Measurements from ENCODE around the gene PPP1R37.

The PPP1R37 gene

DNA sequence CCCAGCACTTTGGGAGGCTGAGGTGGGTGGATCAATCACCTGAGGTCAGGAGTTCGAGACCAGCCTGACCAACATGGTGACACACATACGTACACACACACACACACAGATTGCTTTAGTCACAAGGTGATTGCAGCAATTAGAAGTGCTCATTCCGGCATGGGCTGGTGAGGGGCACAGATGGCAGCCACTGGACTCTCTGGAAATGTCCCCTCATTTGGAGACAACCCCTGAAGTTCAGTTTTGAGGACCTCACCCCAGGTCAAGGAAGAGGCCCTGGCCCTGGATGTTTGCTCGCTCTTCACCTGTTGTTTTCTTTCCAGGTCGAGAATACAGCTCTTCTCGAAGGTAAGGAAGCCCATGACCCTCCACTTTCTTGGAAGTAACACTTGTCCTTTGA is 22.8 kb upstream of the PPP1R37 start:
- no peak for DNase-seq

DNA sequence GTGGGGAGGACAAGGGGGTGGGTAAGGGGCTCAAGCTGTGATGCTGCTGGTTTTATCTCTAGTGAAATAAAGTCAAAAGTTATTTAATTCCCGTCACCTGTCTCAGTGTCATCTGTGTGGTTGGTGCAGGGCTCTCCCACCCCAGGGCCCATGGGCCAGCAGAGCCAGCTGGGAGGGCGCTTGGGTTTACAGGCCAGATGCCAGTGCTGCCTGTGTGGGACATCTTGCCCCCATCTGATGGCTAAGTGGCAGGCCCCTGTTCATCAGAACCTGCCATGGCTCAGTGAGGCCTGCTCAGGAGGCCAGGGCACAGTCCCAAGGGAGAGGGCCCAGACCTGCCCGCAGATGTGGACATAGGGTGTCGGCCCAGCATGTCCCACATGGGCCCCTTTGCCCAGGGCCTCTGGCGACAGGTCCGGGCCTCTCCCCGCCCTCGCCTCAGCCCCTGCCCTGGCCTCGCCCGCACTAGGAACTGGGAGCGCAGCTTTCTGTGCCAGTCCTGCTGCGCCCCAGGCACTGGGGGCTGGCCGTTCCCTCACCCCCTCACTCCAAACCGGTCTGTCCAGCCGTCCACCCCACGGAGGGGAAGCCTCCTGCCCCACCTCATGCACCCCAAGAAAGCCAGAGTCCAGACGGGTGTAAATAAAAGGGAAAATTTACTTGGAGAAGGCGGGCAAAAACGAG is 22.0 kb upstream of the PPP1R37 start:
- DNase-seq: no peak

DNA sequence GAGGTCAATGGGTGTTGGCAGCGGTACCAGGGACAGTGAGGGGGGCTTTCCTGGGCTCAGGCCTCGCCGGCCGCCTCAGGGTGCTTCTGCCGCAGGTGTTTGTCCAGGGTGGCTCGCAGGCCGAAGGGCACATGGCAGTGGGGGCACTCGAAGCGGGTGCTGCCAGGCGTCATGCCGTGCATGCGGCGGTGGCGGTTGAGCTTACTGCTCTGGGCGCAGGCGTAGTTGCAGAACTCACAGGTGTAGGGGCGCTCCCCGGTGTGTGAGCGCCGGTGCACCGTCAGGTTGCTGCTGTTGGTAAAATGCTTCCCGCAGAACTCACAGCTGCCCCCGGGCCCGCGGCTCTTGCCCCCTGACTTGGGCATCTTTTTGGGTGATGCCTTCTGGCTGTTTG is 21.4 kb upstream of the PPP1R37 start:
- DNase-seq: no peak

DNA sequence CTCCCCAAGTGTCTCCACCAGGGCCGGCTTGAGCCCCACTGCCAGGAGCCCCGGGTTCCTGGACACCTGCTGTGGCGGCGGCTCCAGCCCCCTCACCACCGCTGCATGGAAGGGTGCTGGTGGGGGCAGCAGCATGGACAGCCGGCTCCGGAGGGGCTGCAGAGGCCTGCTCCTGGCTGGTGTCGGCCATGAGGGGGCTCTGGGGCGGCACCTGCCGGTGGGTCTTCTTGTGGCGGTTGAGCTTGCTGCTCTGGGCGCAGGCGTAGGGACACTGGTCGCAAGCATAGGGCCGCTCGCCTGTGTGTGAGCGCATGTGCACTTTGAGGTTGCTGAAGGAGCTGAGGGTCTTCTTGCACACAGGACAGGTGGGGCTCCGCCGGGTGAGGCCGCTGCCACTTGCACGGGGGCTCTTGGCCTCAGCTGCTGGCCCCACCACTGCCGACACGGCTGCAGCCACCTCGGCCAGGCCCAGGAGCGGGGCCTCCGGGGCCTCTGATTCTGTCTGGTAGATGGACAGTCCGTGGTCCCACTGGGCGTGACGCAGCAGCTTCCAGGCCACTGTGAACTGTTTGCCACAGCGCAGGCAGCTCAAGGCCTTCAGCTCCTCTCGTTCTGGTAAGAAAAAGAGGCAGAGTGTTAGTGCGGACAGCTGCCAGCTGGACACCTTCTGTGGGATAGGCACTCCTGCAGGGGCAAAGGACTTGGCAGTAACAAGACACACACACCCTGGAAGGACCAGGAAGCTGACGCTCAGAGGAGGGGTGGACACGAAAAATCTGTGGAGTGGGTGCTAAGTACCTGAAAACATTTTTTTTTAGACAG is 20.8 kb upstream of the PPP1R37 start:
- DNase-seq: peak in 1 of 58 donors; percentile 7

DNA sequence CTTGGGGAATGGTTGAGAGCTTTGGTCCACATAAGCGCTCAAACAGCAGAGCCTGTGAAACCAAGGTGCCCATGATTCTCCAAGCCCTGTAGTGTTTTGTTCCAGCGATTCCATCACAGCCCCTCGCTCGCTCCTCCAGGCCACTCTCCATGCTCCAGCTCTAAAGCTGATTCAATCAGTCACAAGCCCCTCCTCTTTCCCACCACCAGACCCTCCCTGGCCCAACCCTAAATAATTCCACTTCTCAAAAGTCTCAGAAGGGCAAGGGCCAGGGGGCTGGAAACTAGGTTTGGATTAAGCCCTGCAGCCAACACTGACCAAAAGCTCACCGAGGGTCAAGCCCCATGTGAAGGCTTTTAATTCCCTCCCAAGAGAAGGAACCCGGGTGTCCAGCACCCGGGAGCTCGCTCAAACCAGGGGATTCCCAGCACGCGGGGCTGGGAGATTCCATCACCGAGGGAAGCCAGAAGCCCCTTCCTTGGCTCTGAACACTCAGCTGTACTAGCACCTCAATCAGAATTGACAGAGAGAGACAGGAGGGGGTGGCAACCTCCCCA is 18.2 kb upstream of the PPP1R37 start:
- no peak for DNase-seq

DNA sequence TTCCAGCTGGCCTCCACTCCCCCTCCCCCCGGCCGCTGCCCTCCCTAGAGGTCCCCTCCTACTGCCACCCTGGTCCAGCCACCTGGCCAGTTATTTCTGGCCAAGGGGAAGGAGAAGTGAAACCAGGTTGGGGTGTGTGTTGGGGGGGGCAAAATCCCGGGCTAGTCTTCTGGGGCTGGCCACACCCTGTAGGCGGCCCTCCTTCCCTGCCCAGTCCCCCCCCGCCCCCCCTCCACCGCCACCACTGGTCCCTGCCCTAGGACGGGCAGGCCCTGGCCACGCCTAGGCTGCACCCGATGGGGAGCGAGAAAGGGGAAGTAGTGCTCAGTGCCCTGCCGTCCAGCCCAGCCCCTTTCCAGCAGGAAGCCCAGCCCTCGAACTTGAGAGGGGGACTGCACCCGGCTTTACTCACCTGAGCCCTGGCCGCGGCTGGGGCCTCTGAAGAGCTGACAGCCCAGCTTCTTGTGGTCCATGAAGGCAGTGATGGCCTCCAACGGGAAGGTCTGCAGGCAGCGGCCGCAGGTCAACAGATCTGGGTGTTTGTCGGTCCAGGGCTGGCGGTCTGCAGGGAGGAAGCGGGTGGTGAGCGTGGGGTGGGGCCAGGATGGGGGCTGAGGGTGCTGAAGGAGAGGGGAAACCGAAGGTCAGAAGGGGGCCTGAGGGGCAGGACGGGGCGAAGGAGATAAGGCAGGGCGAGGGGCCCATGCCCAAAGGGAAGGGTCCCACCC is 17.5 kb upstream of the PPP1R37 start:
- DNase-seq: peak in 32 of 58 donors; percentile 4 to 54 (median 27)

DNA sequence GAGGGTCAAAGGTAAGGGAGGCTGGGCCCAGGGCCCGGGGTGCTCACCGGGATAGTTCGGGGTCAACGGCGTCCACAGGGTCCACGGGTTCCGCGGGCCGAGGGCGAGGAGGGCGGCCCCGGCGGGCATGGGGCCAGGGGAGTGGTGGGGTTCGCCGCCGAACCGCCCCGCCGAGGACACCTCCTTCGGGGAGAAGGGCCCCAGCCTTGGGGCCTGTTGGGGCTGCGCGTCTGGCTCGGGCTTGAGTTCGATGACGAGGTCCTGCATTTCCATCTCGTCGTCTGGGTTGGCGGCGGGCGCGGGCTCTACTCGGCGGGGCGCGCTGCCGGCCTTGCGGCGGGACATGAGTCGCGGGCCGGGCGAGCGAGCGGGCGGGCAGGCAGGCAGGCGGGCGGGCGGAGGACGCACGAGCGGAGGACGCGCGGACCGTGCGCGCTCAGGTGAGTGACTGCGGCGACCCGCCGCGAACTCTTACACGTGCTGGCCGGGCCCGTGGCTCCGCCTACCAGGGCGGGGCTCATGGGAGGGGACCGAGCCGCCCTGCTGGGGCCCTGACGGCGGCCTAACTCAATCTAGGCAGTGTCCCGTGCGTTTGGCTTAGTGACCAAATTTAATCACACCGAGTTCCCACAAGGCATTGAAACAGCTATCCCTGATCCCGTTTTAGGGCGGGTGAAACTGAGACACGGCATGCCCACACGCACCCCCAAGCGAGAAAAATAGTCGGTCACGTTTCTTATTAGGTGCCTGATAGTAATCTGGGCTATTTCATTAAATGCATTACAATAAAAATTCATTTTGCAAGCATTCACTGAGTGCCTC is 16.7 kb upstream of the PPP1R37 start, which contains the start of gene ZNF296:
TSS of gene ZNF296 (minus strand) at position 450 of the 822 bp plus-strand sequence. CDS start at position 345, 105 bp downstream.
- peak in 14 of 58 donors; percentile 0 to 40 (median 8) for DNase-seq

DNA sequence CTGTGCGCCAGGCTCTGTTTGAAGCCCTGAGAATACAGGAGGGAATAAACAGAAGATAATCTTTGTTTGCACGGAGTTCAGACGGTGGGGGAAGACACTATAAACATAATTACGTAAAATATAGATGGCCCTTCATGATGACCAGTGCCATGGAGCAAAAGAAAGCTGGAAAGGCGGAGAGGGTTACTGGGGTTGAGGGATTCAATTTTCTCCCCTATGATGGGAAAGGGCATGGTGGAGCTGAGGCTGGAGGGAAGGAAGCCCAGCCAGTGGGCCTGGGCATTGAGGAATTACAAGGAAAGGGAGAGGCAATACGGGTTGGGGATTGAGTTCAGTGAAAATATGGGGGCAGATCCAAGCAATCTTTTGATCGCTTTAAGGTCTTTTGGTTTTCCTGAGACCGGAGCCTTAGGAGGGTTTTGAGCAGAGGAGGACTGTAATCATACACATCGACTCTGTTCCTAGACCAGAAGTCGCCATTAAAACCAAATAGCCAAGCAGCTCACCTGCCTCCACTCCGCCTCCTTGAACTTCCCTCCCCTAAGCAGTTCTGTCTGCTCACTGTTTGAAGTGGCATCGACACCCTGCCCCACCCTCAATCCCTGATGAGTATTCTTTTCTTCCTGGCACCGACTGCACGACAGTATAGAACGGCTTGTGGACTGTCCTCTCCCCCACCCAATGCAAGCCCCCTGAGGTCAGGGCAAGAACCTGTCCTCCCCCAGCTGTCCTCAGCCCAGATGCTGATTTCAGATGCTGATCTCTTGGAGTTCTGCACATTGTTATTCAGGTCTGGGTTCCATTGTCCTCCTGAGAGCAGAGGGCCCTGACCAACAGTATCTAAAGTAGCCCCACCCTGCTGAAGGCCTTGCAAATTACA is 15.9 kb upstream of the PPP1R37 start:
- no peak for DNase-seq

DNA sequence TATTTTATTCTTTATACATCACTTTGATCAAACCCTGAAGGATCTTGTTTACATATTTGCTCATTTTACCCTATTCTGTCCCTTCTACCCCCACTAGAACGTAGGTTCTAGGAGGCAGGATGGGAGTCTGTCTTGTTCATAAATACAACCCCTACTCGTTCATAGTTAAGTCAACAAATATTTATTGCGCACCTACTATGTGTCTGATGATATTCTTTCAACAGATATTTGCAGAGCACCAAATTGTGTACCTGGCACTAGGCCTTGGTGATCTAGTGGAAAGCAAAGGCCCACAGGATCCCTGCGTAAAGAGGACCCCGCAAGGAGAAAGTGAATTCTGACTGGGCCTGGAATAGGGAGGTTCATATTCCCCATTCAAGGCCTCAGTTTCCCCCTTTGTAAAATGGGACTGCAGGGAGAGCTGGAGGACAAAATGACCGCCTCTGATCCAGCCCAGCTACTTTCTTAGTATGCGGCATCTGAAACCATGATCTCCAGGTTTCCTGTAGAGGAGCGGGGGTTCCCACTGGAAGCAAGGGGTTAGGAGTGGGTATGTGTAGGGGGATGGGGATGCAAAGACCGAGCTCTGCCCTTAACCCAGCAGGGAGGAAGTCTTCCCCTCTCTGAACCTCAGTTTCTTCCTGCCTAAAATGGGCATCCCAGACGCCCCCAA is 14.5 kb upstream of the PPP1R37 start:
- no peak for DNase-seq

DNA sequence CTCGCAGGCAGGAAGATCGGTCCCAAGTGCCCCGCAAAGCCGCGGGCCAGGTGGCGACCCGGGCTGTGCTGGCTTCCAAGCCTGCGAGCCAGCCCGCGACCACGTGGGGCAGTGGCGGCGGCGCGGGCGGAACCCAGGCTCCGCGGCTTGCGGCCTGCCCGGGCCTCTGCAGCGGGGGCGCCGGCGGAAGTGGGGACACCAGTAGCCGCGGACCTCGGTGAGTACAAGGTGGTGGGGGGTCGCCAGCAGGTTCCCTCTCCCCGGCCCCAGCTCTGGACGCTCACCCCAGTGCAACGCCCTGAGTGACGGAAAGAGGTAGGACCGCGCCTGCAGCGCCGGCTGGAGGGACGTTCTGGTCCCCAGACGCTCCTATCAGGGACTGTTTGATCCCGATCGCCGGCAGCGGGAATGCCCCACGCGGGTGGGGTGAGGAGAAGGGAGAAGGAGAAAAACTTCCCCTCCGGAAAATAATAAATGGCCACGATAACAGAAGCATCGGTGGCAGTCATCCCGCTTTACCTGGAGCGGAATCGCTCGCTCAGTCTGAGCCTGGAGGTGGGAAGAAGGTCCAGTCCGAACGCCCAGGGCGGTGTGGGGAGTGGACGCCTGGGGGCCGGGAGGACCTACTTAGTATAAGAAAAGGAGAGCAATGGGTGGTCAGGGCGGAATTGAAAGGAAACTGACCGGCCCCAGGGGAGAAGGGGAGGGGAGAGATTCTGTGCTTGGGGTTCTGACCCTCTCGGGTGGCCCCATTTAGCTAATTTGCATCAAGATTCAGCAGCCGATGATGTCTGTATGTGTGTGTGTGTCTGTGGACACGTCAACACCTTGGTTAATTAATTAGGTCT is 13.7 kb upstream of the PPP1R37 start, which contains the start of gene GEMIN7:
TSS of gene GEMIN7 (plus strand) at position 198 of the 848 bp plus-strand sequence. CDS start 10,855 bp downstream, outside the sequence.
- peak in 56 of 58 donors; percentile 11 to 85 (median 60) for DNase-seq

DNA sequence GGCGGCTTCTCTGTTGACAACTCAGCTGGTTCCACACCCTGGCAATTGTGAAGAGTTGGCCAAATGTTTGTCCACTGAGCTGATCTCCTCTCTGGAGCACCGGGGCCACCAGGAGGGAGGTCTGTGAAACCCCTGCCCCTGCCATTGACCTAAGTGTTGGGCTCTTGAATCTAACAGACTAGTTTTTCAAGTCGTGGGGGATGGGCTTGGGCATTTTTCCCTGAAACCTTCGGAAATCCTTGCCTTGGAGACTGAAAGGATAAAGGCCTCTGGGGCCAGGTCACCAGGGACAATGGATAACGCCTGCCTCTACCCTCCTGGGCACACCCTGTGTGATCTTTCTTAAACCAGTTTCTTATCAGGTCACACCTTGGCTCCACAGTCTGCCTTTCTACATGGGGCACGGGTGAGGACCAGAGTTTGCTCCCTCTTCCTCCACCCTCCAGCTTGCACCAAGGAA is 13.0 kb upstream of the PPP1R37 start:
- DNase-seq: no peak

DNA sequence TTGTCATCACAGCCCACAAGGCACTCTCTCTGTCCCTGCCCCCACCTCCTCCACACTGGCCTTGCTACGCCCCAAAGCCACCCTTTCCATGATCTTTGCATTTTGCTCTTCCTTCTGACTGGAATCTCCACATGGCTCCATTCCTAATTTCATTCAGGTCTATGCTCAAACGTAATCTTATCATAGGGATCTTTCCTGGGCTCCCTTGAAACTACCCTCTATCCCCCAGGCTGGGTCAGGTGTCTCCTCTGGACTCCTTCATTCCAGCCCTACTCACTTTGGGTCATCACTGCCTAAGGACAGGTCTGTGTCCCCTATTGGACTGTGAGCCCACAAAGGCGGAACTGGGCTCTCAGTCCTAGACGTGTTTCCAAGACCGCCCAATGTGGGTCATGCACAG is 10.8 kb upstream of the PPP1R37 start:
- no peak for DNase-seq

DNA sequence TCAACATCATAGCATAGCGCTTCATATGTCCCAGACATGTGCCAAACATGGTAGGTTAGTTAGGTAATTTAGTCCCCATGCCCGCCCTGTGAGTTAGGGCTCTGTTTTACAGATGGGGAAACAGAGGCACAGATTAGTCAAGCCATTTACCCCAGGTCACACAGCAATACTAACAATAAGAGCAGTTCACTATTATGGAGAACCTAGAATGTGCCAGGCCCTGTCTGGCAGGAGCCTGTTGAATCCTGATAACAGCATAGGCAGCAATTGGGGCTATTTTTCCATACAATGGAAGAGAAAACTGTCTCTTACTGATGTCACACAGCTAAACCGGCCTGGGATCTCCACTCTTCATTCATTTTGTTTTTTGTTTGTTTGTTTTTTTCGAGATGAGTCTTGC is 6.5 kb upstream of the PPP1R37 start:
- DNase-seq: no peak

DNA sequence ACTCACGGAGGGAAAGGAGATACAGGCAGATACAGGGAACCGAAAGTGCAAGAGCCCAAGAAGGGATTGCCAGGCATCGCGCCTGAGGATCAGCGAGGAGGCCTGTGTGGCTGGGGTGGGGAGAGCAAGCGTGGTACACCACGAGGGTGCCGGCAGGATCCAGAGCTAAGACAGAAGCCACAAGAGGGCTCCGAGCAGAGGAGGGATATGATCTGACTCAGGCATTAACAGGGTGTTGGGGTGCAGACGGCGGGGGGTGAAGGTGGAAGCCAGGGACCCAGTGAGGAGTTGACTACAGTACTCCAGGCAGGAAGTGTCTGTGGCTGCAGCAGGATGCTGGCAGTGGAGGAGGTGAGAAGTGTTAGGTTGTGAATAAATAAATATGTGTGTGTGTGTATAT is 5.4 kb upstream of the PPP1R37 start:
- DNase-seq: peak in 1 of 58 donors; percentile 5

DNA sequence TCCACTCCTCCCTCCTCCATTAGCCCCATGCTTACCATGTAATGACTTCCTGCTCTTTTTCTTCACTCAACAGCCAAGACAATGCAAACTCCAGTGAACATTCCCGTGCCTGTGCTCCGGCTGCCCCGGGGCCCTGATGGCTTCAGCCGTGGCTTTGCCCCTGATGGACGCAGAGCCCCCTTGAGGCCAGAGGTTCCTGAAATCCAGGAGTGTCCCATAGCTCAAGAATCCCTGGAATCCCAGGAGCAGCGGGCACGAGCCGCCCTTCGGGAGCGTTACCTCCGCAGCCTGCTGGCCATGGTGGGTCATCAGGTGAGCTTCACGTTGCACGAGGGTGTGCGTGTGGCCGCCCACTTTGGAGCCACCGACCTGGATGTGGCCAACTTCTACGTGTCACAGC is 2.9 kb upstream of the PPP1R37 start:
- DNase-seq: no peak

DNA sequence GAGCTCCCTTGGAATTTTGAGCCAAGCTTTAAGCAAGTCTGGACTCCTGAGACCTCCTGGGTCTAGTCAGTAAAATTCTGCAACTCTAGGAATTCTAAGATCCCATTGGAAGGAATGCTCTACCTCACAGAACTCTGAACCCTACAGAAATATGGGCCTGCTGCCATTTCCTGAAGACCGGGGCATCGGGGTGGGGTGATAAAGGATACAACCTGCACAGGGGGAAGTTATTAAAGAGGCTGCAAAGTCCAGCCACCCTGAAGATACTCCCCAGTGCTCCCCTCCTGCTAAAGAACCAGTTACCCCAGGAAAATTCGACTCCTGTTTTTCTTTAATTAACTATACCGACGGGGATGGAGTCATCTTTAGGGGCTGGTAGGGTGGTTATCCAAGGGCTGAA is 2.4 kb upstream of the PPP1R37 start:
- DNase-seq: no peak

DNA sequence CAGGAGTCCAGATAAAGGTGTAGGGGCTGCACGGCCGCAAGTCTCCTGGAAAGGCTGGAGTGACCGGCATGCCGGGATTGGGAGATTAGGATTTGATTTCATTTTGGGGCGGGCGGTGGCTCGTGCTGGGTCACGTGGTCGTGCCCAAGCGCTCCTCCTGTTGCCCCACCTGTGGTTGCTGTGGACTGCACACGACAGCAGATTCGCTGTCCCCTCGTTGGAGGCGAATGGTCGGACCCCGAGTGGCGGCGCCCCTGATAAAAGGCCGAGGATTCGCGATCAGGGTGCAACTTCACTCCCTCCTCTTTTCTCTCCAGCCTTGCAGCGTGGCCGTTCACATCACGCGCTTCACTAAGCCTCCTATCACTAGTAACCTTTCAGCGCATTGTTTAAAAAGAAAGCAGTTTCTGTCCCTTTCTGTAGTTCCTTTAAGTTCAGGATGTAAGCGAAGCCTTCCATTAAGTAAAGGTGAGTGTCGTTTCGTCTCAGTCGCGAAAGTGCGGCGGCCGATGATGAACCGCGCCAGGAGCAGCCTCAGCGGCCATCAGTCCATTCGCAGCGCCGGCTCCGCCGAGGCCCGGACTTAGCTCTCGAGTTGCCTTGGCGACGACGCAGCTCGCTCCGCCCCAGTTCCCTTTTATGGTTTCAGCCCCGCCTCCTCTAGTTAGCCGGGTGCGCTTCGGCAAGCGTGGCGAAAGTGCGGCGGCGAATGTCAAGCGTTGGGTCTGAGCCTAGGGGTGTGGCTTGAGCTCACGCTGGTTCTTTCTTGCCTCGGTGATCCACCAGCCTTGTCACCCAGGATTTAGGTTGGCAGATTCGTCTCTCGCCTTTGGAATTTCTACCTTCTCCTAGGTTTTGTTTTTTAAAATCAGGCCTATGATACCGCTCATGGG is 1.7 kb upstream of the PPP1R37 start:
- peak; percentile 83 to 99 (median 98) for DNase-seq
